H9 (cell line): ENCODE results near the gene KRT2. TPM values are rescaled to one million over a fixed set of nuclear protein-coding genes. Genes with fewer than 3 reads are reported as not detected.
A peak's percentile ranks its signal among the peaks of the same experiment; 100 is the strongest.

ENCODE experiments used
- DNase-seq: peaks from one replicate; pipeline ENCODE4 v3.0.0-alpha.2; 2017
- H2AFZ ChIP-seq: one replicate; pipeline ENCODE4 v1.6.1; 2013; ENCODE audit warnings: mild to moderate bottlenecking, low read length, control low read depth, moderate library complexity
- H2AK5ac ChIP-seq: 2 replicates; pipeline ENCODE4 v1.6.1; 2013; ENCODE audit warnings: low read length, control low read depth, mixed read lengths; ENCODE audit not compliant: insufficient read length
- H2BK120ac ChIP-seq: one replicate; pipeline ENCODE4 v1.6.1; 2013; ENCODE audit warnings: low read depth, mild to moderate bottlenecking, low read length, control low read depth, inconsistent platforms; ENCODE audit not compliant: poor library complexity, severe bottlenecking
- H2BK12ac ChIP-seq: 2 replicates; pipeline ENCODE4 v1.6.1; 2013; ENCODE audit warnings: low read length, control low read depth, mixed read lengths, low read depth; ENCODE audit not compliant: insufficient read length
- H2BK15ac ChIP-seq: 2 replicates; pipeline ENCODE4 v1.6.1; 2013; ENCODE audit warnings: low read depth, low read length, control low read depth
- H2BK20ac ChIP-seq: one replicate; pipeline ENCODE4 v1.6.1; 2013; ENCODE audit warnings: low read depth, mild to moderate bottlenecking, low read length, control low read depth, inconsistent platforms; ENCODE audit not compliant: poor library complexity, severe bottlenecking
- H2BK5ac ChIP-seq: 2 replicates; pipeline ENCODE4 v1.6.1; 2013; ENCODE audit warnings: low read length, control low read depth, mixed read lengths; ENCODE audit not compliant: insufficient read length
- H3K14ac ChIP-seq: 2 replicates; pipeline ENCODE4 v1.6.1; 2013; ENCODE audit warnings: low read length, control low read depth; ENCODE audit not compliant: insufficient read depth
- H3K18ac ChIP-seq: 2 replicates; pipeline ENCODE4 v1.6.1; 2013; ENCODE audit warnings: low read depth, mild to moderate bottlenecking, mixed read lengths, low read length, control low read depth; ENCODE audit not compliant: insufficient read length
- H3K23ac ChIP-seq: 2 replicates; pipeline ENCODE4 v1.6.1; 2013; ENCODE audit warnings: low read length, control low read depth, mixed read lengths, low read depth; ENCODE audit not compliant: insufficient read length
- H3K23me2 ChIP-seq: 2 replicates; pipeline ENCODE4 v1.6.1; 2013; ENCODE audit warnings: low read depth, mild to moderate bottlenecking, mixed read lengths, low read length, control low read depth; ENCODE audit not compliant: insufficient read length, poor library complexity, severe bottlenecking
- H3K27ac ChIP-seq: 2 replicates; pipeline ENCODE4 v1.5.1; 2013; ENCODE audit warnings: low read length, control low read depth, mixed read lengths, low read depth; ENCODE audit not compliant: insufficient read length
- H3K27me3 ChIP-seq: 2 replicates; pipeline ENCODE4 v1.6.1; 2013; ENCODE audit warnings: low read length, control low read depth, inconsistent platforms; ENCODE audit not compliant: insufficient read depth
- H3K4ac ChIP-seq: 2 replicates; pipeline ENCODE4 v1.6.1; 2013; ENCODE audit warnings: low read depth, mild to moderate bottlenecking, control low read depth, inconsistent platforms, low read length, moderate library complexity
- H3K4me1 ChIP-seq: 2 replicates; pipeline ENCODE4 v1.6.1; 2013; ENCODE audit warnings: low read length, control low read depth, inconsistent platforms; ENCODE audit not compliant: insufficient read depth
- H3K4me2 ChIP-seq: 2 replicates; pipeline ENCODE4 v1.6.1; 2013; ENCODE audit warnings: low read length, control low read depth, mixed read lengths; ENCODE audit not compliant: insufficient read length, insufficient read depth
- H3K56ac ChIP-seq: 2 replicates; pipeline ENCODE4 v1.6.1; 2013; ENCODE audit warnings: low read depth, mild to moderate bottlenecking, mixed read lengths, low read length, control low read depth; ENCODE audit not compliant: insufficient read length
- H3K79me1 ChIP-seq: 2 replicates; pipeline ENCODE4 v1.6.1; 2013; ENCODE audit warnings: low read depth, mild to moderate bottlenecking, moderate library complexity, low read length, control low read depth, inconsistent platforms; ENCODE audit not compliant: insufficient read depth, poor library complexity, severe bottlenecking
- H3K79me2 ChIP-seq: 2 replicates; pipeline ENCODE4 v1.6.1; 2013; ENCODE audit warnings: low read length, control low read depth, inconsistent platforms; ENCODE audit not compliant: insufficient read depth
- H3K9ac ChIP-seq: 2 replicates; pipeline ENCODE4 v1.6.1; 2013; ENCODE audit warnings: low read length, control low read depth, mixed read lengths; ENCODE audit not compliant: insufficient read length; ENCODE audit errors: extremely low read depth
- H3K9me3 ChIP-seq: one replicate; pipeline ENCODE4 v1.6.1; 2013; ENCODE audit warnings: low read depth, low read length, inconsistent platforms; ENCODE audit not compliant: control insufficient read depth
- H3T11ph ChIP-seq: one replicate; pipeline ENCODE4 v1.6.1; 2013; ENCODE audit warnings: mild to moderate bottlenecking, low read length, control low read depth, inconsistent platforms
- H4K20me1 ChIP-seq: one replicate; pipeline ENCODE4 v1.6.1; 2013; ENCODE audit not compliant: control insufficient read depth, insufficient read length, insufficient read depth
- H4K5ac ChIP-seq: 2 replicates; pipeline ENCODE4 v1.6.1; 2013; ENCODE audit warnings: low read depth, mild to moderate bottlenecking, mixed read lengths, low read length, control low read depth; ENCODE audit not compliant: insufficient read length
- H4K8ac ChIP-seq: replicated peaks from 2 replicates; pipeline ENCODE4 v1.6.1; 2013; ENCODE audit warnings: low read length, control low read depth, mixed read lengths, low read depth; ENCODE audit not compliant: insufficient read length
- H4K91ac ChIP-seq: 2 replicates; pipeline ENCODE4 v1.6.1; 2013; ENCODE audit warnings: low read depth, mild to moderate bottlenecking, moderate library complexity, mixed read lengths, low read length, control low read depth; ENCODE audit not compliant: insufficient read length
- H3K27ac Mint-ChIP-seq, 3 experiments: 2 replicates in 2 of 3; 3 replicates in 1 of 3; pipeline ENCODE4 v1.8.0; 2020 to 2021; ENCODE audit warnings: mixed read lengths in 3 of 3, mild to moderate bottlenecking in 1 of 3, moderate library complexity in 1 of 3
- H3K27me3 Mint-ChIP-seq: 2 replicates; pipeline ENCODE4 v1.8.0; 2021; ENCODE audit warnings: low read depth, mild to moderate bottlenecking, moderate library complexity, mixed read lengths
- H3K36me3 Mint-ChIP-seq, 3 experiments: 2 replicates in 2 of 3; 3 replicates in 1 of 3; pipeline ENCODE4 v1.8.0; 2020 to 2021; ENCODE audit warnings: low read depth in 3 of 3, mixed read lengths in 3 of 3; ENCODE audit not compliant: insufficient read depth in 1 of 3
- H3K4me1 Mint-ChIP-seq, 2 experiments: 2 replicates each; pipeline ENCODE4 v1.8.0; 2020; ENCODE audit warnings: mixed read lengths in 2 of 2
- H3K4me3 Mint-ChIP-seq, 2 experiments: 2 replicates in 1 of 2; 3 replicates in 1 of 2; pipeline ENCODE4 v1.8.0; 2020 to 2021; ENCODE audit warnings: mild to moderate bottlenecking in 2 of 2, mixed read lengths in 2 of 2, moderate library complexity in 1 of 2
- H3K9me3 Mint-ChIP-seq, 2 experiments: 2 replicates in 1 of 2; 3 replicates in 1 of 2; pipeline ENCODE4 v1.8.0; 2020; ENCODE audit warnings: mild to moderate bottlenecking in 2 of 2, mixed read lengths in 2 of 2, moderate library complexity in 1 of 2
- WGBS: extraction: QIAGEN DNeasy Blood & Tissue Kit; methylation state at CpG from one replicate; pipeline ENCODE4 v1.1.7; 2013; ENCODE audit warnings: missing lambda C conversion rate, low lambda C conversion rate, mixed read lengths; ENCODE audit not compliant: insufficient read length; ENCODE audit errors: extremely low coverage; 5-methylcytosine and 5-hydroxymethylcytosine counted together
- total RNA-seq: library from RNA; stranded (reverse); gene quantifications from 2 replicates; pipeline ENCODE4 v1.2.1, GENCODE V29; 2021
- TF ChIP-seq, protein P1 (sequence below): fragments of 200-600 bp; sonication (generic); conservative IDR thresholded peaks from 3 replicates; pipeline ENCODE4 v1.8.0; 2021; ENCODE audit warnings: antibody characterized with exemption, mild to moderate bottlenecking

KRT2 gene
- total RNA-seq, 1 experiment from 2014 or later, result not detected

GRCh38 chr12:52602552-52602951 is 49.5 kb downstream of the KRT2 start:
- Histone ChIP-seq H3K4ac (no peak overlapping the region), H3K56ac (no peak overlapping the region), H2BK5ac (no peak overlapping the region), H4K20me1 (no peaks in the 10 kb centered on the region), H3K14ac (no peak overlapping the region), H3K27ac (no peak overlapping the region), H3K18ac (no peak overlapping the region), H3T11ph (no peak overlapping the region), H3K79me2 (no peaks in the 10 kb centered on the region), H3K79me1 (no peaks in the 10 kb centered on the region), H2BK15ac (no peak overlapping the region), H3K4me1 (no peaks in the 10 kb centered on the region), H2BK120ac (no peak overlapping the region), H2BK12ac (no peak overlapping the region), H2AFZ (no peak overlapping the region), H2AK5ac (no peak overlapping the region), H4K91ac (no peak overlapping the region), H3K9me3 (no peaks in the 10 kb centered on the region), H4K5ac (no peak overlapping the region), H2BK20ac (no peak overlapping the region), H3K9ac (no peak overlapping the region), H3K27me3 (no peaks in the 10 kb centered on the region), H3K23me2 (no peaks in the 10 kb centered on the region), H3K23ac (no peak overlapping the region), H3K4me2 (no peak overlapping the region), H4K8ac (no peak overlapping the region)
- no CpG with 5 or more reads among the region's 5 CpGs for WGBS
- TF ChIP-seq, protein P1, sequence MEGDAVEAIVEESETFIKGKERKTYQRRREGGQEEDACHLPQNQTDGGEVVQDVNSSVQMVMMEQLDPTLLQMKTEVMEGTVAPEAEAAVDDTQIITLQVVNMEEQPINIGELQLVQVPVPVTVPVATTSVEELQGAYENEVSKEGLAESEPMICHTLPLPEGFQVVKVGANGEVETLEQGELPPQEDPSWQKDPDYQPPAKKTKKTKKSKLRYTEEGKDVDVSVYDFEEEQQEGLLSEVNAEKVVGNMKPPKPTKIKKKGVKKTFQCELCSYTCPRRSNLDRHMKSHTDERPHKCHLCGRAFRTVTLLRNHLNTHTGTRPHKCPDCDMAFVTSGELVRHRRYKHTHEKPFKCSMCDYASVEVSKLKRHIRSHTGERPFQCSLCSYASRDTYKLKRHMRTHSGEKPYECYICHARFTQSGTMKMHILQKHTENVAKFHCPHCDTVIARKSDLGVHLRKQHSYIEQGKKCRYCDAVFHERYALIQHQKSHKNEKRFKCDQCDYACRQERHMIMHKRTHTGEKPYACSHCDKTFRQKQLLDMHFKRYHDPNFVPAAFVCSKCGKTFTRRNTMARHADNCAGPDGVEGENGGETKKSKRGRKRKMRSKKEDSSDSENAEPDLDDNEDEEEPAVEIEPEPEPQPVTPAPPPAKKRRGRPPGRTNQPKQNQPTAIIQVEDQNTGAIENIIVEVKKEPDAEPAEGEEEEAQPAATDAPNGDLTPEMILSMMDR, result no peak
- no peak overlapping the region for H3K4me3 Mint-ChIP-seq
- H3K36me3 Mint-ChIP-seq, result no peaks in the 10 kb centered on the region
- H3K27ac Mint-ChIP-seq, result peak overlapping the region in 1 of 3 experiments; percentile 21; a peak in 1 of 7 replicates
- peaks cover 36% of the 10 kb centered on the region for H3K27me3 Mint-ChIP-seq
- DNase-seq, result peak; percentile 15
- H3K4me1 Mint-ChIP-seq, result no peaks in the 10 kb centered on the region
- H3K9me3 Mint-ChIP-seq, result no peaks in the 10 kb centered on the region
